ENCODE results near the gene PPM1E.

- no peak for TF ChIP-seq CTCF (IDR thresholded peaks at IDR 0.05; ENCODE audit: low read depth, low read length, poor library complexity, severe bottlenecking)
- no peak for TF ChIP-seq EZH2phosphoT487 (IDR thresholded peaks at IDR 0.05; ENCODE audit: borderline replicate concordance, low read length)
These were observed 262.4 kb downstream of the PPM1E start for GRCh38 chr17:59018019-59018418.

Measured in DOHH2 (cell line).